NCI-H1105 (cell line): ENCODE measurements around the gene C2orf66.

Source experiments
- DNase-seq: peaks from one replicate; lab custom pipeline; 2025; lab: John Stamatoyannopoulos, UW

C2orf66 gene

GRCh38 chr2:196809260-196809659, at the start of gene C2orf66:
TSS of gene C2orf66 (minus strand) at chr2:196809355. CDS start at chr2:196809336, 19 bp downstream.
- no peak for DNase-seq

GRCh38 chr2:196854629-196855028, 45.5 kb upstream of the C2orf66 start:
- no peak for DNase-seq

GRCh38 chr2:196853301-196854087, 44.3 kb upstream of the C2orf66 start:
- DNase-seq, result no peak

GRCh38 chr2:196851088-196851487, 41.9 kb upstream of the C2orf66 start:
- no peak for DNase-seq

GRCh38 chr2:196849895-196850294, 40.7 kb upstream of the C2orf66 start:
- DNase-seq, result no peak

GRCh38 chr2:196846295-196846694, 37.1 kb upstream of the C2orf66 start:
- DNase-seq, result no peak

- no peak for DNase-seq
These were observed 36.2 kb upstream of the C2orf66 start for GRCh38 chr2:196845371-196845770.

- DNase-seq, result no peak
These were observed 31.0 kb upstream of the C2orf66 start for GRCh38 chr2:196840171-196840570.

- DNase-seq, result no peak
These were observed 30.4 kb upstream of the C2orf66 start for GRCh38 chr2:196839574-196839973.

- no peak for DNase-seq
These were observed 27.3 kb upstream of the C2orf66 start for GRCh38 chr2:196836440-196836839.

- no peak for DNase-seq
These were observed 21.5 kb upstream of the C2orf66 start for GRCh38 chr2:196830701-196831100.

- no peak for DNase-seq
These were observed 18.2 kb upstream of the C2orf66 start for GRCh38 chr2:196827356-196827755.

- DNase-seq, result no peak
These were observed 14.8 kb upstream of the C2orf66 start for GRCh38 chr2:196823750-196824522.

- DNase-seq, result no peak
These were observed 12.0 kb upstream of the C2orf66 start for GRCh38 chr2:196821195-196821594.

- DNase-seq, result no peak
These were observed 981 bp downstream of the C2orf66 start for GRCh38 chr2:196808083-196808665.

- no peak for DNase-seq
These were observed 4.8 kb downstream of the C2orf66 start for GRCh38 chr2:196804381-196804780.

GRCh38 chr2:196802401-196802800, 6.8 kb downstream of the C2orf66 start:
- DNase-seq, result no peak

GRCh38 chr2:196801674-196802261, 7.4 kb downstream of the C2orf66 start:
- DNase-seq, result no peak

- DNase-seq, result no peak
These were observed 10.2 kb downstream of the C2orf66 start for GRCh38 chr2:196798980-196799379.

GRCh38 chr2:196792865-196793264, 16.3 kb downstream of the C2orf66 start:
- DNase-seq, result no peak

- DNase-seq, result no peak
These were observed 25.6 kb downstream of the C2orf66 start for GRCh38 chr2:196783431-196784094.

- DNase-seq, result no peak
These were observed 42.1 kb downstream of the C2orf66 start for GRCh38 chr2:196767101-196767500.
